GM21528 (cell line): ENCODE results near the gene FCGR3B.
"Not testable (repeated sequence)": the region's sequence is repeated elsewhere in the genome, so short reads cannot be mapped to it uniquely, and the experiment has no call there.

Experiments
- ATAC-seq: cut with Tn5 transposase; IDR thresholded peaks from one replicate; pipeline ENCODE4 v1.9.1; 2021; ENCODE audit warnings: mild to moderate bottlenecking, moderate library complexity; ENCODE audit not compliant: unreplicated experiment, low FRiP score

The FCGR3B gene

DNA sequence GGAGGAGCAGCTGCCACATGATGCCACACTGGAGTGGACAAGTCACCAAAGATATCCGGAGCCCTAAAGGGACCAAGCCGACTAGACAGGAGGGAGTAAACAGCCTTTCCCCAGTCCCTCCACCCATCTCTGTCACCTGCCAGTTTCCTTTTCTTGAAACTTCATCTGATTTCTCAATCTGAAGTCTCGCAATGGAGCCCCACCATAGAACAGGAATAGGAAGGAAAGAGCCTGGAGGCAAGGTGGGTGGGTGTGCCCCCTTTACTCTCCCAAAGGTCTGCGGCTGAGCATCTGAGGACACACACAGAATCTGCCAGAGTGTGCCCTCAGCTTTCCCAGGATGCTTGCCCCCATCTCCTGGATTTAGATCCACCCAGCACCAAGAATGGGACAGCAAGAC lies at the start of gene FCGR3B:
FCGR3B (minus strand) TSS at position 101 of the 400 bp plus-strand sequence; CDS start at position 19, 82 bp downstream.
- ATAC-seq = no peak

- ATAC-seq = no peak
Measured at GRCh38 chr1:161678500-161678899, 47.5 kb upstream of the FCGR3B start.

DNA sequence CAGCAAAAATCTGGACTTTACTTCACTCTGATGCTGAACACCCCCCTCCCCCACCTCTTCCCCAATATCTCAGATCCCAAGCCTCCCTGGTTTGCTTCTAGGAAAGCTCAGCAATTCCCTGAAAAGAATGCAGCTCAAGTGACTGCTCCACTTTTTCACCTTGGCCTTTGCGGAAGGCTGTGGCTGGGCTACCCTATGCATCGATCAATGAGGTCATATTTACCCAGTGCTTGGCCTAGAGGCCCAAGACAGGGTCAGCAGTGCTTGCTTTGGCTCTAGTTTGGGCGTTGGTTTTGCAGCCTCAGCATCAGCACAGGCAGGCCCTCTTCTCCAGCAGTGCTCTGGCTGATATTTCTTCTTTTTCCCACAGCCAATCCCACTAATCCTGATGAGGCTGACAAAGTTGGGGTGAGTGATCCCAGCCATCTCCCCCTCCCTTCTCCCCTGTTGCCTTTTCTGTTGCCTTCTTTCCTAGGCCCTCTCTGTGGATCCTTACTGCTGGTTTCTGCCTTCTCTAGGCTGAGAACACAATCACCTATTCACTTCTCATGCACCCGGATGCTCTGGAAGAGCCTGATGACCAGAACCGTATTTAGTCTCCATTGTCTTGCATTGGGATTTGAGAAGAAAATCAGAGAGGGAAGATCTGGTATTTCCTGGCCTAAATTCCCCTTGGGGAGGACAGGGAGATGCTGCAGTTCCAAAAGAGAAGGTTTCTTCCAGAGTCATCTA lies 46.1 kb upstream of the FCGR3B start:
- ATAC-seq = no peak

DNA sequence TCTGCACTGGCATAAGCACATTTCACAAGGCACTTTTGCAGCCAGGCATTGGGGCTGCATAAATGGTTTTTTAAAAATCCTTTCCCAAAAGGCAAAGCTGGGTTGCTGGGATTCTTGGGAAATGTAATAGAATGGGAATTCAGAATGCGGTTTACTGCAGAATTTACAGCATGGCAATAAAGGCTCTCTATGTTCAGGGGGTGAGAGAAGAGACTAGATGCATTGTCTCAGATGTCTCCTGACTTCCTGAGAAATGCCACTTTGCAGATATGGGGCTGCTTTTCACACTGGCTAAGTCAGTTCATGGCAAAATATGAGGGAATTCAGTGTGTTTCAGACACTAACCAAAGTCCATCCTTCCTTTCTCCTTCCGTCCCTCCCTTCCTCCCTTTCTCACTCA lies 45.5 kb upstream of the FCGR3B start:
- no peak for ATAC-seq

DNA sequence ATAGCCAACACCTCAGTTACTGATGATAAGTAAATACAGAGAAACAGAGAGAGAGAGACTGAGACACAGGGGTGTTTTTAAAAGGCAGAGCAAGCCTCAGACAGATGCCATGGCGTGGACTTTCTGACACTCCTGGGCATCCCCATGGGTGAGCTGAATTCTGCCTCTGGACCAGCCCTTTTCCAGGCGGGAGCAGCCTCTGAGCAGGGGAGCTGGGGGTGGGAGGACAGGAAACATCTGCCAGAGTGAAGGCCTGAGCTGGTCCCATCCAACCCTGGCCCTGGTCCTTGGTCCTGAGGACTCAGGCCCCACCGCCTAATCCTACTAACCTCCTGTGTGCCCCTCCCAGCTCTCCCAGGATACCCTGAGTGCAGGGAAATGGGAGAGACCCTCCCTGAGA lies 43.9 kb upstream of the FCGR3B start:
- ATAC-seq = not testable (repeated sequence)

DNA sequence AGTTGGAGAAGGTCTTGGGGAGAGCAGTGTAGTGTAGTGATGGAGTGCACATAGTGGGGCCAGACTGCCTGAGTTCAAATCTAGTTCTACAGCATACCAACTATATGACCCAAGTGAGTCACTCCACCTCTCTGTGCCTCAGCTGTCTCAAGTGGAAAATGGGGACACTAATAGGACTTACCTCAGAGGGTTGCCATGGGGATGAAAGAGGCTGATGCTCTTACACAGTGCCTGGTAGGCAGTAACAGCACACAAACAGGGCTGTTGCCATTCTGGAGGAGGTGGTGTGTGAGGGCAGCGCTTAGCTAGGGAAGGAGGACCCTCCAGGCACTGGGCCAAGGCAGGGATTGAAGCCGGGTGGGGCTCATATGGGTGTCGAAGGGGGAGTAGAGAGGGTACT lies 43.5 kb upstream of the FCGR3B start:
- not testable (repeated sequence) for ATAC-seq

DNA sequence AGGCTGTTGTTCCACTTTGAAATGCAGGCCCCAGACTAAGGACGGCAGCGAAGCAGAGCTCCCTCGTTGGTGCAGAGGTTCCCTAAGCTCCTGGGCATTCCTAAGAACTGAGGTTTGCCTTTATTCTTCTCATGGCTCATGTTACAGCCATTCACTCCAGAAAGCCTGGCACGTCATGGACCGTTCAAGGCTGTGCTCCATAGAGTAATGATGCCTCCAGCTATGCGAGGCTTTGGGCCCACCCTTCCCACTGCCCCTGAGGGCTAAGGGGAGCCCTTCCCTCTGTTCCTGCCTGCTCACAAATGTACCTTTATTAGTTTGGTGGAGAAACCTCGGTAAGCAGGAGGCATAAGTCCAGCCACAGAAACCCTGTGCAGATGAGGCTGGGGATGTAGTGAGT lies 42.5 kb upstream of the FCGR3B start:
- not testable (repeated sequence) for ATAC-seq

DNA sequence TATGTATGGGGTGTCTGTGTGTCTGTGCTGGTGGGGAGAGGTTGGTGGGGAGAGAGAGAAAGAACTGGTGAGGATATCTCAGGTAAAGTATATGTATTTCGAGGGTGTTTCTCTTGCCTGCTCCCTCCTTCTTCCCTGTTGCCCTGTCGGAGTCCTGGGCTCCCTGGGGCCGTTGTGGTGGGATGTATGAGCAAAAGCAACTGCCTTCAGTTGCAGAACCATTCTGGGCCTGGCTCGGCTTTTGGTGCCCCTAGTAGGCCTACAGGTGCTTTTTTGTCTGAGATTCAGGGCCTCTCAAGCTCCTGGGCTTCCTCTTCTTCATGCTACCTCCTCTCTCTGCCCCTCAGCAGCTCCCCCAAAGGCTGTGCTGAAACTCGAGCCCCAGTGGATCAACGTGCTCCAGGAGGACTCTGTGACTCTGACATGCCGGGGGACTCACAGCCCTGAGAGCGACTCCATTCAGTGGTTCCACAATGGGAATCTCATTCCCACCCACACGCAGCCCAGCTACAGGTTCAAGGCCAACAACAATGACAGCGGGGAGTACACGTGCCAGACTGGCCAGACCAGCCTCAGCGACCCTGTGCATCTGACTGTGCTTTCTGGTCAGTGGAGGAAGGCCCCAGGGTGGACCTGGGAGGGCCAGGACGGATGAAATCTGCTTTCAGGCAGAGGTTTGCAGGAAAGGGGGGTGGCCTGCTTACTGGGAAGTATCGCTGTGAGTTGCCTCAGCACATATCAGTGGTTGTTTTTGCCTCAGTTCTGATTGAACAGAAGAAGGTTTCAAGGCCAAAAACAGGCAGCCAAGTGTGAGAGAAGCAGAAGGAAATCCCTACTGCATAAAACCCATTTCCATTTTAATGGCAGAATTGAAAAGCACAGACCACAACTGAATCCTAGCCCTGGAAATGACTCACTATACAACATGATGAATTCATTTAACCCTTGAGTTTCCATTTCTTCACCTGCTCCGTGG lies 40.4 kb upstream of the FCGR3B start:
- ATAC-seq = not testable (repeated sequence)

DNA sequence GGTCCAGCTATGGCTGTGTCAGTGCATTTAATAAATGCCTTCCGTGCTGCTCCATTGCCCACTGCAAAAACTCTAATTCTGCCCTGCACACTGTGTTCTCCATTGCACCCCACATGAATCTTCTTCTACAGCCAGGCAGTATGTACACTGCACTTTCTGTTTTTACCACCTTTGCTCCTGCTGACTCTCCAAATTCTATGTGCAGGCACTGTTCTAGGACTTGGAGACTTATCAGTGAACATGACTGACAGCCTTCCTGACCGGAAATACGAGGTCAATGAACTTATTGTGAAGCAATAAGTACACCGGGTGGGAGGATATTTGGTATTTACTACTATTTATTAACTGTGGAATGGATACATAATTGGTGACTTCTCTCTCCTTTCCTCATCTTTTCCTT lies 33.7 kb upstream of the FCGR3B start:
- ATAC-seq = not testable (repeated sequence)

DNA sequence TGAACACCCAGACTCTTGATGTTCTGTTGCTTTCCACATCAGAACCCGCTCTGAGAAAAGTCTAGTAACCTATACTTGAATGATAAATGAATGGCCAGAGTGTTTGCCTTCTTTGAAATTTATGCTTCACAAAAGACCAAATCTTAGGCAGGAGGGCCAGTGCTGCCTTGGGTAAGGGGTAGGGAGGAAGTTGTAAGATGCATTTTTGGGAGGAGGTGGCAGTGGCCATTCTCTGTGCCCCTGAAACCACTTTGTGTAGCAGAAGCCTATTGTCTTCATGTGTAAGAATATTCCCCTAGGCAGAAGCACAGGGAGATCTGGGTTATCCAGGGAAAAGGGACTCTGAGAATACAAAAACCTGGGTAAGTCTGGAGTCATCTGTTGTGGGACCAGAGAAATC lies 32.6 kb upstream of the FCGR3B start:
- ATAC-seq = not testable (repeated sequence)

DNA sequence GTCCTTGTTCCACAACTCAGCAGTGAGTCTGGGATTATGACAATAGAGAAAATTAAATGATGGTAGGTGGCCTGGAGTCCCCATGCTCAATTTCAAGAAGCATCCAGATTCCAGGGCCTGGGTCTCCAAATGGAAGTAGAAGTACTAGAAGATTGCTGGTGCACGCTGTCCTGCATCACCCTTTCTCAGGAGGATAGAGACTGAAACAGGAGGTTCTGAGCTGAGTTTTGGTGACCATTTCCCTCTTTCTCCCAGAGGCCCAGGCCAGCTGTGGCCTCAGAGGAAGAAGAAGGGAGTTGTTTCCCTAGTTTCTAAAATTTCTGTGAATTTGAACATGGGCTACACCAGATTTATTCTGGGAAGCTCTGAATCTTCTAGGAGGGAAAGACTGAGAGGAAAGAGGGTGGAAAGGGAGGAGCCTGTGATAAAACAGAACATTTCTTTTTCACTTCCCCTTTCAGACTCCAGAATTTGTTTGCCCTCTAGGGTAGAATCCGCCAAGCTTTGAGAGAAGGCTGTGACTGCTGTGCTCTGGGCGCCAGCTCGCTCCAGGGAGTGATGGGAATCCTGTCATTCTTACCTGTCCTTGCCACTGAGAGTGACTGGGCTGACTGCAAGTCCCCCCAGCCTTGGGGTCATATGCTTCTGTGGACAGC lies 31.8 kb upstream of the FCGR3B start, which contains the start of gene FCGR2B:
FCGR2B (plus strand) TSS at position 460 of the 656 bp plus-strand sequence; CDS start at position 559, 99 bp downstream.
- peak; percentile 69 for ATAC-seq

DNA sequence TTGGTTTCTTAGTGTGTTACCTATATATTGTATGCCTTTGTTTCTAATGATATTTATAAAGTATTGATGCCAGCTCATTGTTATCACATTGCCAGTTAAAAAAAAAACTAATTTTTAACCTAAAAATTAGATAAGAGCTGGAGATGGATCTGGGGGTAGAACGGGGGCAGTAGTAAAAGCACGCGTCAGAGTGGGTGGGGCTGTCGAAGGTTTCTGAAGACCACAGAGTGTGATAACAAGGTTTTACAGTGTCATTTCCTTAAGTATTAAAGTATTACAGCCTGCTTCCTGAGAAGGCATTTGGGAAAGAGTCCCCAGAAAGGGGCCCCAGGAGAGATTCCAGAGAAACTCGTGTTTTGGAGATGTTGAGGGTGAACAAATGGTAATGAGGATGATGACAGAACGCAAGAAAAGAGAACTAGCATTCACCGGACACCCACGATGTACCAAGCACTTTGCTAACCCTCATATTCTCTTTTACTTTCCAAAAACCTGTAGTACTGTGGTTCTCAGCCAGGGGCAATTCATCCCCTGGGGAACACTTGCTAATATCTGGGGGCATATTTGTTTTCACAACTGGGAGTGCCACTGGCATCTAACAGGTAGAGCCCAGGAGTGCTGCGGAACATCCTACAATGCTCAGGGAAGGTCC lies 30.8 kb upstream of the FCGR3B start:
- not testable (repeated sequence) for ATAC-seq

- not testable (repeated sequence) for ATAC-seq
Measured at GRCh38 chr1:161658524-161658923, 27.5 kb upstream of the FCGR3B start.

DNA sequence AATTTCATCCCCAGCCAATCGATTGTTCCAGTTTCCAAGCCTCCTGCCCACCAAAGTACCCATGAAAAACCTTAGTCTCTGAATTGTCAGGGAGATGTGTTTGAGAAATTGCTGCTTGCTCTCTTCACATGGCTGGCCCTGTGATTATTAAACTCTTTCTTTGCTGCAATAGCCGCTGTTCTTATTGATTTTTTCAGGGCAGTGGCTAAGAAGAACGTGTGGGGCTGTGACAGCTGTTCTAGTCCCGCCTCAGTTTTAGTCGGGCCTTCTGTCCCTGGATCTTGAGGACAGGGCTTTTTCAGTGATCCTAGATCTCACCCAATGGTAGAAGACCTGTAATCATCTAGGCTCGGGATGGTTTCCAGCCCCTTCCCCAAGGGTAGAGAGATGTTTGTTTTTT lies 23.0 kb upstream of the FCGR3B start:
- not testable (repeated sequence) for ATAC-seq

DNA sequence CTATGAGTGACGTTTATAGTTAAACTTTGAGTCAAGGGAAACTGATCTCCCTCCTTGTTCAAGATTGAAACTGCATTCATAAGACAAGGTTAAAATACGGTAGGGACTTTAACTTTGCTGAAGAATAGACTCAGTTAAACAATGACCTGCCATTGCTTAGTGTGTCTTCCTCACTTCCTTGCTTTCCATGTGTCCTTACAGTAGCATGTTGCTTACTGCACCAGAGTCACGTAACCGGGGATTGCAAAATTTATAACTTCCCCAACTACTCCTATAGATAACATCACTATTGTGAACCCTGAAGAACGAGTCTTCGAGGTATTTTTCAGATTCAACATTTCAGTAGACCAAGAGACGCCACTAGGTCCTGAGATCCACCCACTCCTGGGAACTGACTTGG lies 22.6 kb upstream of the FCGR3B start:
- ATAC-seq = not testable (repeated sequence)

GRCh38 chr1:161647507-161648360 lies 16.8 kb upstream of the FCGR3B start:
- not testable (repeated sequence) for ATAC-seq

- not testable (repeated sequence) for ATAC-seq
Measured at GRCh38 chr1:161644855-161645254, 13.9 kb upstream of the FCGR3B start.

GRCh38 chr1:161643481-161644208 lies 12.7 kb upstream of the FCGR3B start:
- not testable (repeated sequence) for ATAC-seq

DNA sequence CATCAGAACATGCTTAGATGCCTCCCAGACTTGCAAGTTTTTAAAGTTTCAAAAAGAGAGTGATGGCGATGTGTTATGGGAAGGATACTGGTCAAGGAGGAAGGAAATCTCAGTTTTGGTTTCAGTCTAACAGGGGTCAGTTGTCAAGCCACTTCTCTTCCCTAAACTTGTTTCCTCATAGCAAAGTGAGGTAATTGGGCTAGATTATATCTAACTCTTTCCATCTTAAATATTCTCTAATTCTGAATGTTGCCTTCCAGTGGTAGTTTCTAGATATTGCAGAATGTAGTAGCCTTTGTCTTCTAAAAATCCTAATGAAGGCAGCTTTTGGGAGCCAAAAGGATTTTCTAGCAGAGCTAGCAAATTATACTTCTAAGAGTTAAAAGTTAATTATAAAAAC lies 11.7 kb upstream of the FCGR3B start:
- ATAC-seq = not testable (repeated sequence)
